CD8-positive, alpha-beta memory T cell (primary cell): ENCODE measurements around the gene CHMP1B. TPM values are rescaled to one million over a fixed set of nuclear protein-coding genes. Genes with fewer than 3 reads are reported as not detected.

Source experiments
- CTCF ChIA-PET: fragments of 350-600 bp; sonication (Branson Sonifier 250); formaldehyde crosslinking; loops from one replicate; lab custom pipeline; 2021; ENCODE audit warnings: antibody characterized with exemption; lab: Charles Lee
- POLR2A ChIA-PET: fragments of 350-600 bp; sonication (Branson Sonifier 250); formaldehyde crosslinking; loops from one replicate; lab custom pipeline; 2021; ENCODE audit warnings: antibody characterized with exemption; lab: Charles Lee
- DNase-seq, 5 donors: peaks; one replicate each; pipeline versions ENCODE4 v3.0.0 to v3.0.0-alpha.2; 2020 to 2022; ENCODE audit warnings: mixed read lengths in 1 of 5
- H3K27ac ChIP-seq: one replicate; pipeline ENCODE4 v1.7.0; 2013; ENCODE audit warnings: low read depth, mild to moderate bottlenecking, low read length, moderate library complexity
- H3K27me3 ChIP-seq: 2 replicates; pipeline ENCODE4 v1.7.0; 2013; ENCODE audit warnings: low read length, mild to moderate bottlenecking; ENCODE audit not compliant: insufficient read depth, poor library complexity, severe bottlenecking
- H3K36me3 ChIP-seq: 2 replicates; pipeline ENCODE4 v1.7.0; 2013; ENCODE audit warnings: mild to moderate bottlenecking, low read length, moderate library complexity; ENCODE audit not compliant: insufficient read depth
- H3K4me1 ChIP-seq: 2 replicates; pipeline ENCODE4 v1.7.0; 2013; ENCODE audit warnings: mild to moderate bottlenecking, low read length, moderate library complexity; ENCODE audit not compliant: insufficient read depth
- H3K4me3 ChIP-seq: 2 replicates; pipeline ENCODE4 v1.7.0; 2013; ENCODE audit warnings: mild to moderate bottlenecking, low read length
- H3K9me3 ChIP-seq: 2 replicates; pipeline ENCODE4 v1.7.0; 2013; ENCODE audit warnings: mild to moderate bottlenecking, low read length
- H3K27ac Mint-ChIP-seq, 8 donors: one replicate each; pipeline ENCODE4 v1.8.0; 2020 to 2021; ENCODE audit warnings: mixed read lengths in 8 of 8, mild to moderate bottlenecking in 6 of 8, inconsistent platforms in 3 of 8, moderate library complexity in 3 of 8
- H3K27me3 Mint-ChIP-seq, 2 donors: one replicate each; pipeline ENCODE4 v1.8.0; 2020 to 2021; ENCODE audit warnings: mixed read lengths in 2 of 2, mild to moderate bottlenecking in 1 of 2, moderate library complexity in 1 of 2
- H3K36me3 Mint-ChIP-seq, 3 donors: one replicate each; pipeline ENCODE4 v1.8.0; 2020 to 2021; ENCODE audit warnings: mixed read lengths in 3 of 3, inconsistent platforms in 1 of 3, mild to moderate bottlenecking in 1 of 3
- H3K4me1 Mint-ChIP-seq, 3 donors: one replicate each; pipeline ENCODE4 v1.8.0; 2020 to 2021; ENCODE audit warnings: mixed read lengths in 3 of 3, inconsistent platforms in 1 of 3, mild to moderate bottlenecking in 1 of 3
- H3K4me3 Mint-ChIP-seq, 7 donors: one replicate each; pipeline ENCODE4 v1.8.0; 2020 to 2021; ENCODE audit warnings: mixed read lengths in 7 of 7, mild to moderate bottlenecking in 6 of 7, moderate library complexity in 4 of 7, inconsistent platforms in 2 of 7
- H3K9me3 Mint-ChIP-seq, 5 donors: one replicate each; pipeline ENCODE4 v1.8.0; 2020 to 2022; ENCODE audit warnings: mixed read lengths in 5 of 5, mild to moderate bottlenecking in 3 of 5, moderate library complexity in 2 of 5, inconsistent platforms in 1 of 5
- polyA plus RNA-seq: library from polyadenylated mRNA; unstranded; fragments of 300-500 nt; fragmentation: Illumina TruSeq; gene quantifications from one replicate; pipeline ENCODE4 v1.2.3, GENCODE V29; 2021
- total RNA-seq, 2 experiments: library from RNA; stranded (reverse); gene quantifications; one replicate each; pipeline ENCODE4 v1.2.3, GENCODE V29; 2021

CHMP1B gene
- total and polyA plus RNA-seq, 3 experiments from 2014 or later, result 24.5 to 55.2 (median 24.9) TPM

GRCh38 chr18:11874676-11875075 is 23.5 kb downstream of the CHMP1B start:
- Mint-ChIP-seq H3K4me3 (no peak overlapping the region), H3K27ac (no peak overlapping the region), H3K4me1 (peaks cover 2 to 10% (median 5%) of the 10 kb centered on the region in 3 donors), H3K27me3 (peaks cover 2 to 7% of the 10 kb centered on the region in 2 donors), H3K9me3 (no peaks in the 10 kb centered on the region), H3K36me3 (peaks cover 3 to 16% (median 7%) of the 10 kb centered on the region in 3 donors)
- Histone ChIP-seq H3K4me3 (no peak overlapping the region), H3K4me1 (no peaks in the 10 kb centered on the region), H3K9me3 (no peaks in the 10 kb centered on the region), H3K27ac (no peak overlapping the region), H3K27me3 (no peaks in the 10 kb centered on the region), H3K36me3 (no peaks in the 10 kb centered on the region)
- POLR2A ChIA-PET, result no interaction called here
- CTCF ChIA-PET, result no interaction called here
- DNase-seq, result no peak

GRCh38 chr18:11877497-11878135 is 26.4 kb downstream of the CHMP1B start:
- Mint-ChIP-seq H3K27me3 (no peaks in the 10 kb centered on the region), H3K27ac (no peak overlapping the region), H3K9me3 (no peaks in the 10 kb centered on the region), H3K36me3 (peaks cover 3 to 33% (median 12%) of the 10 kb centered on the region in 3 donors), H3K4me3 (no peak overlapping the region), H3K4me1 (no peaks in the 10 kb centered on the region)
- H3K4me1 ChIP-seq, result no peaks in the 10 kb centered on the region
- CTCF ChIA-PET, result no interaction called here
- no peak overlapping the region for H3K4me3 ChIP-seq
- no peaks in the 10 kb centered on the region for H3K27me3 ChIP-seq
- DNase-seq, result no peak
- H3K9me3 ChIP-seq, result no peaks in the 10 kb centered on the region
- POLR2A ChIA-PET, result no interaction called here
- H3K27ac ChIP-seq, result no peak overlapping the region
- H3K36me3 ChIP-seq, result no peaks in the 10 kb centered on the region

GRCh38 chr18:11880586-11881304 is 29.5 kb downstream of the CHMP1B start:
- peaks cover 3 to 60% (median 26%) of the 10 kb centered on the region in 3 donors for H3K36me3 Mint-ChIP-seq
- no peaks in the 10 kb centered on the region for H3K4me1 ChIP-seq
- H3K4me3 Mint-ChIP-seq, result no peak overlapping the region
- H3K9me3 ChIP-seq, result no peaks in the 10 kb centered on the region
- no peak overlapping the region for H3K27ac ChIP-seq
- H3K4me1 Mint-ChIP-seq, result no peaks in the 10 kb centered on the region
- H3K4me3 ChIP-seq, result no peak overlapping the region
- H3K27me3 ChIP-seq, result no peaks in the 10 kb centered on the region
- no peak for DNase-seq
- H3K27ac Mint-ChIP-seq, result no peak overlapping the region
- H3K9me3 Mint-ChIP-seq, result no peaks in the 10 kb centered on the region
- H3K27me3 Mint-ChIP-seq, result no peaks in the 10 kb centered on the region
- ChIA-PET POLR2A (no interaction called here), CTCF (no interaction called here)
- peaks cover 6% of the 10 kb centered on the region for H3K36me3 ChIP-seq

- ChIA-PET CTCF (no interaction called here), POLR2A (no interaction called here)
- Histone ChIP-seq H3K4me3 (no peak overlapping the region), H3K27me3 (no peaks in the 10 kb centered on the region), H3K36me3 (peaks cover 6% of the 10 kb centered on the region), H3K9me3 (no peaks in the 10 kb centered on the region), H3K4me1 (no peaks in the 10 kb centered on the region), H3K27ac (no peak overlapping the region)
- H3K4me1 Mint-ChIP-seq, result no peaks in the 10 kb centered on the region
- H3K36me3 Mint-ChIP-seq, result peaks cover 0 to 64% (median 24%) of the 10 kb centered on the region in 3 donors
- no peak for DNase-seq
- H3K4me3 Mint-ChIP-seq, result no peak overlapping the region
- H3K27ac Mint-ChIP-seq, result peak overlapping the region in 1 of 8 donors; percentile 6
- H3K9me3 Mint-ChIP-seq, result no peaks in the 10 kb centered on the region
- H3K27me3 Mint-ChIP-seq, result no peaks in the 10 kb centered on the region
Measured at GRCh38 chr18:11882636-11883035, 31.4 kb downstream of the CHMP1B start.

- H3K27me3 Mint-ChIP-seq, result no peaks in the 10 kb centered on the region
- DNase-seq, result no peak
- Histone ChIP-seq H3K36me3 (peaks cover 6% of the 10 kb centered on the region), H3K4me3 (no peak overlapping the region), H3K4me1 (no peaks in the 10 kb centered on the region), H3K9me3 (no peaks in the 10 kb centered on the region), H3K27me3 (no peaks in the 10 kb centered on the region), H3K27ac (no peak overlapping the region)
- no peaks in the 10 kb centered on the region for H3K4me1 Mint-ChIP-seq
- no peaks in the 10 kb centered on the region for H3K9me3 Mint-ChIP-seq
- POLR2A ChIA-PET, result no interaction called here
- H3K4me3 Mint-ChIP-seq, result no peak overlapping the region
- CTCF ChIA-PET, result no interaction called here
- peaks cover 0 to 67% (median 24%) of the 10 kb centered on the region in 3 donors for H3K36me3 Mint-ChIP-seq
- peak overlapping the region in 2 of 8 donors; percentile 81 to 85 for H3K27ac Mint-ChIP-seq
Measured at GRCh38 chr18:11883153-11883552, 31.9 kb downstream of the CHMP1B start.

GRCh38 chr18:11884396-11885030 is 33.3 kb downstream of the CHMP1B start:
- Histone ChIP-seq H3K4me3 (no peak overlapping the region), H3K27ac (no peak overlapping the region), H3K9me3 (no peaks in the 10 kb centered on the region), H3K36me3 (peaks cover 6% of the 10 kb centered on the region), H3K27me3 (no peaks in the 10 kb centered on the region), H3K4me1 (no peaks in the 10 kb centered on the region)
- peak overlapping the region in 5 of 8 donors; percentile 14 to 50 (median 33) for H3K27ac Mint-ChIP-seq
- H3K4me1 Mint-ChIP-seq, result no peaks in the 10 kb centered on the region
- ChIA-PET CTCF (no interaction called here), POLR2A (no interaction called here)
- H3K27me3 Mint-ChIP-seq, result no peaks in the 10 kb centered on the region
- no peak for DNase-seq
- H3K9me3 Mint-ChIP-seq, result no peaks in the 10 kb centered on the region
- no peak overlapping the region for H3K4me3 Mint-ChIP-seq
- H3K36me3 Mint-ChIP-seq, result peaks cover 0 to 80% (median 24%) of the 10 kb centered on the region in 3 donors

- no peaks in the 10 kb centered on the region for H3K4me1 ChIP-seq
- peaks cover 0 to 84% (median 26%) of the 10 kb centered on the region in 3 donors for H3K36me3 Mint-ChIP-seq
- CTCF ChIA-PET, result no interaction called here
Measured at GRCh38 chr18:11885278-11885947, 34.2 kb downstream of the CHMP1B start.

More at GRCh38 chr18:11885278-11885947, 34.2 kb downstream of the CHMP1B start:
- Mint-ChIP-seq H3K27ac (no peak overlapping the region), H3K4me3 (no peak overlapping the region), H3K9me3 (no peaks in the 10 kb centered on the region), H3K27me3 (no peaks in the 10 kb centered on the region), H3K4me1 (no peaks in the 10 kb centered on the region)
- Histone ChIP-seq H3K36me3 (peaks cover 6% of the 10 kb centered on the region), H3K27me3 (no peaks in the 10 kb centered on the region), H3K27ac (no peak overlapping the region), H3K4me3 (no peak overlapping the region), H3K9me3 (no peaks in the 10 kb centered on the region)
- POLR2A ChIA-PET, result no interaction called here
- no peak for DNase-seq
